MM.1S (cell line): ENCODE results near the gene CHI3L1.

ENCODE experiments used
- EZH2 ChIP-seq: fragments of 300-600 bp; sonication (generic); optimal IDR thresholded peaks from 2 replicates; pipeline ENCODE3; 2017; ENCODE audit warnings: low read depth, mild to moderate bottlenecking, antibody characterized with exemption, low read length, mixed read lengths
- EZH2phosphoT487 ChIP-seq: fragments of 300-600 bp; sonication (generic); IDR thresholded peaks from 2 replicates; pipeline ENCODE4 v1.6.1; 2018; ENCODE audit warnings: antibody characterized with exemption, low read length
- TF ChIP-seq, protein P1 (sequence below): fragments of 300-600 bp; sonication (generic); IDR thresholded peaks from 2 replicates; pipeline ENCODE4 v1.5.1; 2016; ENCODE audit warnings: antibody characterized with exemption, low read length, mixed read lengths

DNA sequence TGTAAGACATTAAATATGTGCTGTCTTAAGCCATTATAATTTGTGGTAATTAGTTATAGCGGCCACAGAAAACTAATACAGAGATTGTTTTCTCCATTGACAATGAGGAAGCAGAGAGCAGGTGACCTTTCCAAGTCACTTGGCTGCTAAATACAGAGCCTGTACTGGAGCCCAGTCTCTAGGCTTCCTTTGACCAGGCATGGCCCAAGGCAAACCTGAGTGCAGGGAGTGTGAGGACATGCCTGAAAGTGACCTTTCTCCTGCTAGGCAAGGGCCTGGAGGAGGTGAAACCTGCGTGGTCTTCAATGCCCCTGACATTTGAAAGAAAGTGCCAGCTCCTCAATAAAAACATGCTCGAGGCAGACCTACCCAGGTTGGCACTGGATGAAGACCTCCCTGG is 12.5 kb upstream of the CHI3L1 start:
- TF ChIP-seq, protein P1, sequence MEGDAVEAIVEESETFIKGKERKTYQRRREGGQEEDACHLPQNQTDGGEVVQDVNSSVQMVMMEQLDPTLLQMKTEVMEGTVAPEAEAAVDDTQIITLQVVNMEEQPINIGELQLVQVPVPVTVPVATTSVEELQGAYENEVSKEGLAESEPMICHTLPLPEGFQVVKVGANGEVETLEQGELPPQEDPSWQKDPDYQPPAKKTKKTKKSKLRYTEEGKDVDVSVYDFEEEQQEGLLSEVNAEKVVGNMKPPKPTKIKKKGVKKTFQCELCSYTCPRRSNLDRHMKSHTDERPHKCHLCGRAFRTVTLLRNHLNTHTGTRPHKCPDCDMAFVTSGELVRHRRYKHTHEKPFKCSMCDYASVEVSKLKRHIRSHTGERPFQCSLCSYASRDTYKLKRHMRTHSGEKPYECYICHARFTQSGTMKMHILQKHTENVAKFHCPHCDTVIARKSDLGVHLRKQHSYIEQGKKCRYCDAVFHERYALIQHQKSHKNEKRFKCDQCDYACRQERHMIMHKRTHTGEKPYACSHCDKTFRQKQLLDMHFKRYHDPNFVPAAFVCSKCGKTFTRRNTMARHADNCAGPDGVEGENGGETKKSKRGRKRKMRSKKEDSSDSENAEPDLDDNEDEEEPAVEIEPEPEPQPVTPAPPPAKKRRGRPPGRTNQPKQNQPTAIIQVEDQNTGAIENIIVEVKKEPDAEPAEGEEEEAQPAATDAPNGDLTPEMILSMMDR: no peak
- TF ChIP-seq EZH2phosphoT487: no peak
- no peak for TF ChIP-seq EZH2
